HG02970 (cell line): ENCODE measurements around the gene DIAPH2.
"Not testable (repeated sequence)": the region's sequence is repeated elsewhere in the genome, so short reads cannot be mapped to it uniquely, and the experiment has no call there.

ENCODE experiments used
- ATAC-seq: cut with Tn5 transposase; IDR thresholded peaks from one replicate; pipeline ENCODE4 v1.9.1; 2021; ENCODE audit warnings: mild to moderate bottlenecking, moderate library complexity, moderate number of reproducible peaks; ENCODE audit not compliant: unreplicated experiment, low FRiP score

The DIAPH2 gene

DNA sequence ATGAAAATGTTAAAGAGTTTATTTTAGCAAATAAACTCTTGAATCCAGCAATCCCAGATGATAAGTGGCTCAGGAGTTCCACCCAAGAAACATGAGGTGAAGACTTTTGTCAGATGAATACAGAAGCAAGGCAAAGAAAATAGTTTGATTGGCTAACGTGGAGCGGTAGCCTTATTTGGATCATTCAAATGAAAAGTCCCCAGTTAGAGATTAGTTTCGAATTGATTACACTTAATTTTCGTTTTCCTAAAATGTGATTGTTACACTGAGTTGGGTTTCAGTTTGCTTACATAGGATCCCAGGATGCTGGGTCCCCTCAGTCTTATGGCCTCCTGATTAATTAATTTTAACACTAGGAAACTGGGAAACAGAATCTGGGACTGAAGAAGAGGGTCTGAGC is 122.7 kb downstream of the DIAPH2 start:
- no peak for ATAC-seq

DNA sequence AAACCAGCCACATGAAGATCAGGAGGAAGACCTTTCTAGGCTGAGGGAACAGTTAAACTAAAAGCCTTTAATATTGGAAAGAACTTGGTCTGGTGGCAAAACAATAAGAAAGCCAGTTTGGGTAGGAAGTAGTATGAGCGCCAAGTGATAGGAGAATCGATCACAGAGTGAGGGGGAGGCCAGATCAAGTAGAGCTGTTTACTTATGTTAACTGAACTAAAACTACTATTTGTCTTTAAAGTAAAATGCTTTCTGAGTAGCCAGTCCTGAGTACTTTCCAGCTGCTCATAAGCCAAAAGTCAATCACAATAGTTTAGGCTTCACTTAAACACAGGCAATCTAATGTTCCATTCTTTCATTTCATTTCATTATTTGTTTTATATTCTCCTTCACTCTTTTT is 136.3 kb downstream of the DIAPH2 start:
- no peak for ATAC-seq

DNA sequence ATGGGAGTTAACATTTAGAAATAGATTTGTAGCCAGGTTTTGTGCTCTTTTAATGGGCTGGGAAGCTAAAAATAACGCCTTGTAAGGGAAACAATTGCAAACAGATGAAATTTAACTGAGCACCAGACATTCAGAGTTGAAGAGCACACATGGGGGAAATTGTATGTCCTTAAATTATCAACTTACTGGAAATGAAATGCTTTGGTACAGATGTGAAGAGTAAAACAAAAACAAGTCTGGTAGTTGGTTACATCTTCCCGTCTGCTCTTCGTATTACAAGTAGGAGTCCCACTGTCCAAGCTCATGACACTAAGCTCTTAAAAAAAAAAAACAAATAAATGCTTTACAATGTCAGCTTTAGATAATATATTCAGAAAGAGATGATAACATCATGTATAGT is 139.5 kb downstream of the DIAPH2 start:
- ATAC-seq: no peak

DNA sequence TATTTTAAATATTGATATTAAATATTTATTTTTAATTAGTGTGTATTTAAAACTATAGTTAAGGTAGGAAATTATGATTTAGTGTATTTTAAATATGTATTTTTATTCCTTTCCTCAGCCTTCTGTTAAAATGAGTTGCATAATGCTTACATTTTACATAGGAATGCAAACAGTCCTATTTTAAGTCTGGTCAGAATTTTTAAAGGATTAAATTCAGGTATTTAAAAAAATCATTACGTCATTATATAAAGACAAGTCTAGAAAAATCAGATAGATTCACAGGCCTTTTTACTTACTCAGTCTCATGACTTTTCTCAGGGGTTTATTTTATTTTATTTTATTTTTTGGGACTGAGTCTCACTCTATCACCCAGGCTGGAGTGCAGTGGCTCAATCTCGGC is 148.7 kb downstream of the DIAPH2 start:
- no peak for ATAC-seq

DNA sequence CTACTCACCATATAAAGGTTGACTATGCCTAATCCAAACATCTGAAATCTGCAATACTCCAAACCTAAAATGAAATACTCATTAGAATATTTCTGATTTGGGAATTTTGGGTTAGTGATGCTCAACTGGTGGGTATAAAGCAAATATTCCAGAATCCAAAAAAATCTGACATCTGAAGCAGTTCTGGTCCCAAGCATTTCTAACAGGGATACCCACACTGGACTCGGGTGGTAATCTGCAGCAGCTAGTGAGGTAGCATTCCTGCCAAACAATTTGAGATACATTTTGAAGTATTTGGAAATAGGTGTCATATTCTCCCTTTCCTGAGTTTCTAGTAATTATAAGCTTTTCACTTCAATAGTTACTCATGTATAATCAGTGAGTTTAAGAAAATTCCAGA is 149.5 kb downstream of the DIAPH2 start:
- ATAC-seq: no peak

DNA sequence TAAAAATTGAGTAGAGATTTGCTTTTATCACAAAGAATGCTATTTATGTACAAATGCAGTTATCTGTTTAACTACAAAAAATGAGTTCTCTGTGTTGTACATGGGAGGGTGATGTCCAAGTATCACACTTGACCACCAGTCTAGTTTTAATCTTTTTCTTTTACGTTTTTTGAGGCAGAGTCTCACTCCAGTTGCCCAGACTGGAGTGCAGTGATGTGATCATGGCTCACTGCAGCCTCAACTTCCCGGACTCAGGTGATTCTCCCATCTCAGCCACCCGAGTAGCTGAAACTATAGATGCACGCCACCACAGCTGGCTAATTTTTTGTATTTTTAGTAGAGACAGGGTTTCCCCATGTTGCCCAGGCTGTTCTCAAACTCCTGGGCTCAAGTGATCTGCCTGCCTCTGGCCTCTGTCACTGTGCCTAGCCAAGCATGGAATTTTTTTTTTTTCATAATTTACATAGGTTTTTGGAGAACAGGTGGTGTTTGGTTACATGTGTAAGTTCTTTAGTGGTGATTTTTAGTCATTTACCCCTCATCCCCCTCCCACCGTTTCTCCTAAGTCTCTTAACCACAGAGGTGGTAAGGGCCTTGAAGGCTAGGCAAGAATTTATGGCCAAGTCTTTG is 151.1 kb downstream of the DIAPH2 start:
- ATAC-seq: peak; percentile 79

DNA sequence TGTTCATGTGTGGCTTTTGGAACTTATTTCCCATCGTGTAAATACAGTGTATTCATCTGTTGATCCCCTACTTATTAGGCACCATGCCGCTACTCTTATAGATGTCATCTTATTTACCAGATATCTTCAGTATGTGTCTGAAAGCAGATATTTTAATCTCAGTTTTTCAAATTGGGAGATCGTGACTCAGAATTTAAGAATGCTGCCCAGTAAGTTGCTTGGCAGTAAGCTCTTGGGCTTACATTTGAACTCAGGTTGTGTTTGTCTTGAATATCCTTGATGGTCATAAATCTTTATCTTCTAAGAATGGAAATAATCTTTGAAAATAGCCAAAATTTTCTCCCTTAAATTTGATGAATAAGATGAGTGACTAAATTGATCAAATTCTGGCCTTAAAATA is 153.2 kb downstream of the DIAPH2 start:
- ATAC-seq: no peak

DNA sequence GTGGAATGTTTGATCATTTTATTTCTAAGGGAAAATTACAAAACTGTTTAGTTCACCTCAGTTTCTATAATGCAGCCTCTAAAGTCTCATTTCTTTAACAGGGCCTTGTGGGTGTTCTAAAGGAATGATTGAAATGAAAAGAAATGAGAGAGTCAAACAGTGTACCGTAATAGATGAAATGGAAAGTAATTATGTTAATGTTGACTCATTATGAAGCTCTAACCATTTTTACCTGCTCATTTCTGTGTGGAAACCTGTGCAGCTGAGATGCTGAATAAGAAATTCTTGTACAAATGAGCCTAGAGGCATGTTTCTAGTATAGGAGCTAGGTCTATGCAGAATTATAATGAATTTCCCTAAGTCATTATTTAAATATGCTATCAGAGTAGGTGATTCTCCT is 153.9 kb downstream of the DIAPH2 start:
- no peak for ATAC-seq

DNA sequence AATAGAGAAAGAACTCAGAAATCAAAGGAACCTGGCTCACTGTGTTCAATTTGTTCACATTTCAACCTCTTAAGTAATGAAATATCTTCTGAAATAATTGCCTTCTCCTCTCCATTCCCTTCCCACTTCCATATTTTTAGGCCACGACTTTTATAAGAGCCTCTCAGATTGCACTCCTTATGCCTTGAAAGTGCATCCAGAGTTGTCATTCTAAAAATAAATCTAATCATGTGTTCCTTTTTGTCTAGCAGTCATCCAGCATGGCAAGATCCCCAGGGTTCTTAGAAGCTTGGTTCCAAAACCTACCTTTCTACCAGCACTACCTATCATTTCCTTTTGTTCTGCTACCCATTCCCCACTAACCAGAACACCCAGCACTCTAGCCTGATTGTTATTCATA is 156.7 kb downstream of the DIAPH2 start:
- no peak for ATAC-seq

DNA sequence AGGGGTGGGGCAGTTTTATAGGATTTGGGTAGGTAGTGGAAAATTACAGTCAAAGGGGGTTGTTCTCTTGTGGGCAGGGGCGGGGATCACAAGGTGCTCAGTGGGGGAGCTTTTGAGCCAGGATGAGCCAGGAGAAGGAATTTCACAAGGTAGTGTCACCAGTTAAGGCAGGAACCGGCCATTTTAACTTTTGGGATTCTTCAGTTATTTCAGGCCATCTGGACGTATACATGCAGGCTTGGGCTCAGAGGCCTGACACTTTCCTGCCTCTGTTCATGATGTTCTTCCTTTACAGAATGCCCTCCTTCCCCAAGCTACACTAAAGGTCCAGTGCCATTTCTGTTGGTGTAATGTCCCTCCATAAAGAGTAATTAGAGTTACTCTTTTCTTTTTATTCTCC is 157.2 kb downstream of the DIAPH2 start:
- ATAC-seq: not testable (repeated sequence)

DNA sequence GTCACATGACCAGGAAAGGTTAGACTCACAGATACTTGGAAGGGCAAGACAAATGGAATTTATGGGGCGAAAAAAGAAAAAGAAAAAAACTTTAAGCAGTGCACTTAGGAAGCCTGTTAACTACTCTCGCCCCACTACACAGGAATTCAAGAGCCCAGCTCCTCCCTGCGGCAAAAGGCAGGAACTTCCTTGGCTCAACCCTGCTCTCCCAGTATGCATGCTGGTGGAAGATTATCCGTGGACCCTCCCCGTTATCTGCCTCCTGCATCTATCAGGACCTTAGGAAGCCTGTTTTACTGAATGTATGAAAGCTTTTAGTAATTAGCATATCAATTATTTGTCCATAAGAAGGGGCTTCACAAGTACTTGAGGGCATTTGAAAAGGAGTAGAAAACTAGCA is 158.9 kb downstream of the DIAPH2 start:
- ATAC-seq: no peak

DNA sequence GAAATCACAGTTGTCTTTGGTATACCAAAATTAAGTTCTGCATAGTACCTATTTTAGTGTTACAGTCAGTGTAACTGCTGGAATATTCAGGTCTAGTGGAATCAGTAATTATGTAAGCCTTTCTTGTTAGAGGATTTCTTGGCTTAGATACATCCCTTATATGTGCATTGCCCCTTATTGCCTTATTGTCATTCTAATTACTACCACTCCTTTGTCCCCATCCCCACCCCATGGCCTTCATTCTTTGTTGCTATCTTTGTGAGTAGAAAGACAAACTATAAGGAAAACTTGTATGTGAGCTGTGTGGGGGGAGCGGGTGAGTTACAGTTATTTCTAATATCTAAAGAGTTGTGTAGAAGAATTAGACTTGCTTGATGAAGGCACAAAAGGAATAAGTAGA is 162.2 kb downstream of the DIAPH2 start:
- no peak for ATAC-seq

DNA sequence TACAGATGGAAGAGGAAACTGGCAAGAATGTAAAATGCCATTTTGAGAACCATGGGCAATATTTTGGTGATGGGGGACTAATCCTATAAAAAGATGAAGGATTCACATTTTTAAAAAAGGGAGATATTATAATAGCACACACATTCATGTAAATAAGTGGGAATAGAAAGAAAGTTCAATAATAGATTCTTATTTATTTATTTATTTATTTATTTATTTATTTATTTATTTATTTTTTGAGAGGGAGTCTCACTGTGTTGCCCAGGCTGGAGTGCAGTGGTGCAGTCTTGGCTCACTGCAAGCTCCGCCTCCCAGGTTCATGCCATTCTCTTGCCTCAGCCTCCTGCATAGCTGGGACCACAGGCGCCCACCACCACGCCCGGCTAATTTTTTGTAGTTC is 174.8 kb downstream of the DIAPH2 start:
- not testable (repeated sequence) for ATAC-seq

DNA sequence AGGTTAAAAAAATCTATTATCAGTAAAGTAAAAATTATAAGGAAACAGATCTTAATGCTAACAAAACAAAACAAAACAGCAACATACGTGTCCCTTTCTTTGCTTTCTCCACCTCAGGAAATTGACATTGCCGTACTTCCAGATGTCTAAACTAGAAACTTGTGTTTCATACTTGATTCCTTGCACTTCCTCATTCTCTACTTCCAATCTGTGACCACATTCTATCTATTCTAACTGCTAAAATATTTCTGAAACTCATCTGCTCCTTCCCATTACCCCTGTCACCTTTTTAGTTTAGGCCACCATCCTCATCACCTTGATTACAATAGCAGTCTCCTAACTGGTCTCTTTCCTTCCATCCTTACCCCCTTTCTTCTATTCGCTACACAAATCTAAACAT is 176.6 kb downstream of the DIAPH2 start:
- ATAC-seq: no peak

DNA sequence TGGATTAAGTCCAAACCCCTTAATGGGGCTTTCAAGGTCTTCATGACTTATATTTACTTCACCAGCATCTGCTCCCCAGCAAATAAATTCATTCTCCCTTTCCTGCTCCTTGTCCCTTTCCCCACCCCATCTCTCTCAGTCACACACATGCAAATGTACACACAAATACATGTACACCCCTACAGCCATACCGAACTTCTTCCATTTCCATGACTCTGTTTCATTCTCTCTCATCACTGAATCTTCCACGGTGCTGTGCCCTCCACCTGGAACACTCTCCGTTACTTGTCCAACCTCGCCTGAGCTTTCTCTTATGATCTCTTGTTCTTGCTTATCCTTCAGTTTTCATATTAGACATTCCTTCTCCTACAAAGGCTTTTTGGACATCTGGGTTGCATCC is 177.0 kb downstream of the DIAPH2 start:
- no peak for ATAC-seq

DNA sequence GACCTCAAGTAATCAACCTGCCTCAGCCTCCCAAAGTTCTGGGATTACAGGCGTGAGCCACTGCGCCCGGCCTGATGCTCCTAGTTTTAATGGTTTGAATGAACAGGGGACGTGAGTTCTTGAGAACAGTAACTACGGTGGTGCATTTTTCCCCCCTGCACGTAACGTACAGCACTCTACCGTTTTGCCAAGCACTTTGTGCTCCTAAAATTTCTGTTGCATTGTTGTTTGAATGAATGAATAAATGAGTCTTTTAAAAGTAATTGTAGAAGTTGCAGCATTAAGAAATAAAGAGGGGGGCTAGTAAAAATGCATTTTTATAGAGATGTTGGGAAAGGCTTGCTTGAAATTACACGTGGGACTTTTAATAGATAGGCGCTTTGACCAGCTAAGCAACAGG is 199.0 kb downstream of the DIAPH2 start, which contains the start of gene RPA4:
Gene RPA4, plus strand, starts transcription at position 301 of the 400 bp plus-strand sequence. CDS start 403 bp downstream, outside the sequence.
- no peak for ATAC-seq

DNA sequence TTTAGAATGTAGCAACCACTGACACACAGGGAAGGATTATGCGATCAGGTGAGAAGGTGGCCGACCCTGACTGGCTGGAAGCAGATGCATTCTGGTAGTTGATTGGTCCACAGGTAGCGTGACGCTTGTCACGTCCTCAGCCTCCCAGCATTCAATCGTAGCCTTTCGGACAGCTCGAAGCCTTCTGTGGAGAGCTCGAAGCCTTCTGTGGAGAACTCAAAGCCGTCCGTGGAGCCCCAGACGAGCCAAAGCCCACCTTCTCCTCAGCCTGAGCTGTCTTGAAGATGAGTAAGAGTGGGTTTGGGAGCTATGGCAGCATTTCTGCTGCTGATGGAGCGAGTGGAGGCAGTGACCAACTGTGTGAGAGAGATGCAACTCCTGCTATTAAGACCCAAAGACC is 199.4 kb downstream of the DIAPH2 start:
- ATAC-seq: no peak

DNA sequence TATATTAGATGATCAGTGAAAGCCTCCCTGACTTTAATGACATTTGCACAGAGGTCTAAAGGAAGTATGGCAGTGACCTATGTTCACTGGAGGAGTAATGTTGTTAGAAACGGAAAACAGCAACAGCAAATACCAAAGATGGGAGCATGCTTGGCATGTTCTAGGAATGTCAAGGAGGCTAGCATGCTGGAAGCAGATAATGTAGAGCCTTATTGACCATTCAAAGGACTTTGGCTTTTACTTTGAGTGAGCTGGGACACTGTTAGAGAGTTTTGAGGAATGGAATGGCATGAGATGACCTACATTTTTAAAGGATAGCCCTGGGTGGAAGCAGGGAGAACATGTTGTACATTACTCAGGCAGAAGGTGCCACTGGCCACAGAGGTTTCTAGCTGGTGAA is 205.1 kb downstream of the DIAPH2 start:
- ATAC-seq: no peak

DNA sequence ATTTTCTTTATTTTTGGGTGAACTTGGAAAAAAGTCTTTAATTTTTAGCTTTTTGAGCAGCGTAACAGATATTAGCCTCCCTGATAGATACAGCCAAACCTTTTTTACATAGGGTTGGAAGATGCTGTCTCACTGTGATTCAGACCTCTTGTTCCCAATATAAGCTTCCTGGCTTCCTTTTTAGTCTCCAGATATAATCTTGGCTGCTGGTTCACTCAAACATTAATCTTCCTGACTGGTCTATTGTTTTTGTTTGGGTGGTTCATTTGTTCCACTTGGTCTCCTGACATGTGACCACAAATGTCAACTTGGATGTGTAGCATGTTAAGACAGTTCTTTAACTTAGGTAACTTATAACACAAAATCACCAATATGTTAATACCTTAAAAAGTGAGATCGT is 222.1 kb downstream of the DIAPH2 start:
- ATAC-seq: no peak

DNA sequence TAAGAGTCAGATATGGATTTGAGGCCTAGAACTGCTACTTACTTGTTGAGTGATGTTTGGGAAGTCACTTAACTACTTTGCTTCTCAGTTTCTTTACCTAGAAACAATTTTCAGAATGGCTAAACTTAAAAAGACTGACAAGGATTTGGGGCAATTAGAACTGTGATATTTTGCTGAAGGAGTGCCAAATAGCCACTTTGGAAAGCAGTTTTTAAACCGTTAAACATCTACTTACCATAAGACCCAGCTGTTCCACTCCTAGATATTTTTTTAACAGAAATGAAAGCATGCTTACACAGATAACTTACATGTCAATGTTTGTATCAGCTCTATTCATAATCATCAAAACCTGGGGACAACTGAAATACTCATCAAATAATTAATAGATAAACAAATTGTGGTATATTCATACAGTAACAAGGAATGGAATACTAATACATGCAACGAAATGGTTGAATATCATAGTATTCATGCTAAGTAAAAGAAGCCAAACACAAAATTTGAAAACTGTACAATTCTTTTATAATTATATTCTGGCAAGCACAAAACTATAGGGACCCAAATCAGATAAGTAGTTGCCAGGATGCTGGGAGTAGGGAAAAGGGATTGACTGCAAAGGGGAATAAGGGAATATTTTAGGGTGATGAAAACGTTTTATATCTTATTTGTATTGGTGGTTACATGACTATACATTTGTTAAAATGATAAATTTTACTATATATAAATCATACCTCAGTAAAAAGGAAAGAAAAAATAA is 223.1 kb downstream of the DIAPH2 start:
- no peak for ATAC-seq

DNA sequence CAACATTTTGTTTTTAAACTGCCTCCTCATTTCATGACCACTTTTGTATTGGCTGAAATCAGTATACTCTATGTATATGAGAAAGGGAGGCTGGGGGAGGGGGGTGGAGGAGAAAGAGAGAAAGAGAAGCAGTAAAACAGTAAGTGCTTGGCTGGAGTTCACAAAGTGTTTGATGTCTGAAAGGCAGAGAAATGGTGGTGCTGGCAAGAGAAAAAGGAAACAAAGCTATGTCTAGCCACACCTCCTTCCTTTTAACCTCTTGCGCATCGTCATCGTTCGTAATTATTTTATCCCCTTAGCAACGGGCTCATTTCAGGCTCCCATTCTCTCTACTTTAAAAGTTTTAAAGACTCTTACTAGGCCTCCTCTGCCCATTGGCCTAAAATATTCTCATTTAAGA is 224.6 kb downstream of the DIAPH2 start:
- ATAC-seq: no peak

DNA sequence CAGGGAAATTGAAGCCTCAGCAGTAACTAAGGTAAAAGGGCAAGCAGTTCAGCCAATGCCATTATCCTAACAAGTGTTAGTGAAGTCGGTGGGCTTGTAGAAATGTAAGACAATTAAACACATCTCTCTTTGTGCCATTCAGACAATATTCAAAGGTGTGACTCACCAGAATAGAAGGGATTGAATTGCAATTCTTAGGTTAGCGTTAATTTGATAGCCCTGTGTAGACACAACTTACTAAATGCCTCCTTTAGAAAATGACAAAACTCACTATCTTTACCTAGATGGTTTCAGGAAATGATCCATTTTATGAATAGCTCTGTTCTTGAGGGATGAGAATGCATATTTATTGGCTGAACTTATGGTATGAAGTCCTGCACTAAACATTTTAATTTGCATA is 234.2 kb downstream of the DIAPH2 start:
- ATAC-seq: no peak
